NB4 (cell line): ENCODE measurements around the gene NTM.
A peak's percentile ranks its signal among the peaks of the same experiment; 100 is the strongest.

Experiments used
- DNase-seq: peaks from one replicate; pipeline ENCODE4 v3.0.0; 2010; ENCODE audit warnings: low read depth
- H3K4me3 ChIP-seq: one replicate; pipeline ENCODE4 v1.5.1; 2011; ENCODE audit warnings: mild to moderate bottlenecking, low read depth, low read length, moderate library complexity
- MYC ChIP-seq: IDR thresholded peaks from 2 replicates; pipeline ENCODE4 v1.6.1; 2011; ENCODE audit warnings: low read depth, low read length
- POLR2A ChIP-seq: IDR thresholded peaks from 2 replicates; pipeline ENCODE4 v1.6.1; 2011; ENCODE audit warnings: mild to moderate bottlenecking; ENCODE audit not compliant: insufficient read length; ENCODE audit errors: extremely low read depth
- TF ChIP-seq, protein P1 (sequence below): IDR thresholded peaks from 2 replicates; pipeline ENCODE4 v1.6.1; 2011; ENCODE audit warnings: low read depth, low read length
- TF ChIP-seq, protein P2 (sequence below): IDR thresholded peaks from one replicate; pipeline ENCODE4 v1.5.1; 2012; ENCODE audit warnings: low read depth, low read length

Gene NTM

DNA sequence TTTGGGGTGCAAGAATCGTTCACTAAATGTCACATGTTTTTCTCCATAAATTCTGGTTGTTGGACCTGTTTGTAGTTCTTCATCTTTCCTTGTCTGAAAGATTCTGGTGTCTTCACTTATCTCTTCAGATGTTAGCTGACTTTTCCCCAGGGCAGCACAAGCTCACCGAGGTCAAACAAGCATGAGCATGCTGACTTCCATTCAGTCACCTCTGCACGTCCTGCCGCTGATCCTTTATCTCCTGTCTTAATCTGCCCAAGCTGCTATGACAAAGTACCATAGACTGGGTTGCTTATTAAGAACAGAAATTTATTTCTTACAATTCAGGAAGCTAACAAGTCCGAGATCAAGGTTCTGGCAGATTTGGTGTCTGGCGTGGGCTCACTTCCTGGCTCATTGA is 800.6 kb downstream of the NTM start:
- DNase-seq: no peak
- TF ChIP-seq, protein P1, sequence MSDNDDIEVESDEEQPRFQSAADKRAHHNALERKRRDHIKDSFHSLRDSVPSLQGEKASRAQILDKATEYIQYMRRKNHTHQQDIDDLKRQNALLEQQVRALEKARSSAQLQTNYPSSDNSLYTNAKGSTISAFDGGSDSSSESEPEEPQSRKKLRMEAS: no peak
- TF ChIP-seq, protein P2, sequence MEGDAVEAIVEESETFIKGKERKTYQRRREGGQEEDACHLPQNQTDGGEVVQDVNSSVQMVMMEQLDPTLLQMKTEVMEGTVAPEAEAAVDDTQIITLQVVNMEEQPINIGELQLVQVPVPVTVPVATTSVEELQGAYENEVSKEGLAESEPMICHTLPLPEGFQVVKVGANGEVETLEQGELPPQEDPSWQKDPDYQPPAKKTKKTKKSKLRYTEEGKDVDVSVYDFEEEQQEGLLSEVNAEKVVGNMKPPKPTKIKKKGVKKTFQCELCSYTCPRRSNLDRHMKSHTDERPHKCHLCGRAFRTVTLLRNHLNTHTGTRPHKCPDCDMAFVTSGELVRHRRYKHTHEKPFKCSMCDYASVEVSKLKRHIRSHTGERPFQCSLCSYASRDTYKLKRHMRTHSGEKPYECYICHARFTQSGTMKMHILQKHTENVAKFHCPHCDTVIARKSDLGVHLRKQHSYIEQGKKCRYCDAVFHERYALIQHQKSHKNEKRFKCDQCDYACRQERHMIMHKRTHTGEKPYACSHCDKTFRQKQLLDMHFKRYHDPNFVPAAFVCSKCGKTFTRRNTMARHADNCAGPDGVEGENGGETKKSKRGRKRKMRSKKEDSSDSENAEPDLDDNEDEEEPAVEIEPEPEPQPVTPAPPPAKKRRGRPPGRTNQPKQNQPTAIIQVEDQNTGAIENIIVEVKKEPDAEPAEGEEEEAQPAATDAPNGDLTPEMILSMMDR: no peak
- H3K4me3 ChIP-seq: no peak overlapping the region

DNA sequence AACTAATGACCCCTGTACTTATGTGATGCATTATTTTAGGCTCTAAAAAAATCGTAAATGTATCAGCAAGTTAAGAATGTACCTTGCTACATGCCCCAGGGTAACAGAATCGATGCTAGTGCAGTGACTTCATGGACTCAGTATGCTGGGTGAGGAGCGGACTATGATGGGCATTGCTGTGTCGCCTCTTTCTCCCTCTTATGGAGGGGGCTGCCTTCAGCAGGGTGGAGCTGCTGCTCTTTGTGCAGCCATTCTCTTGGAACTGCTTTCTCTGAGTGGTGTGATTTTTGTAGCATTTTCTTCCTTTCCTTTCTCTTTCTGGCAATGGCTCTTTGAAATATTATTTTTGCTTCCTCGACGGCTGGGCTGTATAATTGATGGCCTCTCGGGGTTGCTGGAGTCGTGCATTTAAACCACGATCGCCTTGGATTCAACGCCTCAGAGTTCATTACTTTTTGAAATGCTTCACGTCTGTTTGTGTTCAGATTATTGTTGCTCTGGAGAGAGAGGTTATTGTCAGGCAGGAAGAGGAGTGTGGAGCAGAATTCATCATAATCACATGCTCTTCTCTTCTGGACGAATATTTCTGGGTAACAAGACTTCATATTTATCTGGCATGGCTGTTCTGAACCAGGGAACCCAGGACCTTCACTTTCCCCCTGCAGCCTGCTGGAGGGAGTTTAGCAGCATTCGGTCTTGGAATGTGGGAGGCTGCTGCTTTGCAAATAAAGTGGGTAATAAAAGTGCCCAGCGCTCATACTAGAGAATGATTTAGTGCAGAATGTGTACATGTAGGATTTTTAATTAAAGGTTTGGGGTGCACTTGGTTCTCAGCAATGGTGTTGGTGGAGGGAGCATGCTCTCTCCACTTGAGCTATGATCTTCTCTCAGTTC is 804.2 kb downstream of the NTM start:
- TF ChIP-seq, protein P1: no peak
- TF ChIP-seq, protein P2: no peak
- no peak for TF ChIP-seq MYC
- TF ChIP-seq POLR2A: no peak
- H3K4me3 ChIP-seq: no peak overlapping the region
- DNase-seq: no peak

DNA sequence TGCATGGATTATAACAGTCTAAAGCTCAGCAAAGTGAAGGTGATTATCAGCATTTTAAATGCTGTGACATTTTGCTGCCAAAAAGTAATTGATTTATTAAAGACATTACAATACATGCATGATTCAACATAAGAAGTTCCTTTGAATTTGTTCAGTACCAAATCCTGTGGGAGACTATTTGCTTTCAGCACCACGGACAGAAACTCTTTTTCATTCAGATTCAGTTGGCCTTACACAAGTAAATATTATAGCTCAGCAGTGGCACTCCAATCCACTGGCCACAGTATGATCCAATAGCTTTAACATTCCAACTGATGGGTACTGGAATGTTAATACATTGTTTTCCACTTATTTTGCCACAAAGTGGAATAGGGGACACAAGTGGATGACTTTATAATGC is 806.7 kb downstream of the NTM start:
- TF ChIP-seq, protein P1: no peak
- TF ChIP-seq MYC: no peak
- TF ChIP-seq, protein P2: no peak
- no peak for TF ChIP-seq POLR2A
- peak; percentile 41 for DNase-seq
- no peak overlapping the region for H3K4me3 ChIP-seq

DNA sequence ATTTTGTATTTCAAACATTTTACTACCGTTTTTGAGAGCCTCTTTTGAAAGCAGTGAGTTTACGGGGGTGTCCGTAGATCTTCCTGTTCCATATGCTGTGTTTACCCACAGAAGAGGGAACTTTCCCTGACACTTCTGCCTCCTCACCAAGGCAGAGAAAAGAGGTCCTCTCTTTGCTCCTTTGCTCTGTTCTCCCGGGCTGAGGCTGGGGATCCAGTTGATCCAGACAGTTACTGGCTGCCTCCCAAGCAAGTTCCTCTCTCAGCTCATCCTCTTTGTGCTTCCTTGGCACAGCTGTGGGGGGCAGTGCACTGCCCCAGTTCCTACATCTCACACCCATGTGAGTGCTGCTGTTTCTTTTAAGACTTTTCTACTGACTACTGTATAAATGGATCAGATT is 813.7 kb downstream of the NTM start:
- no peak for DNase-seq
- no peak overlapping the region for H3K4me3 ChIP-seq
- TF ChIP-seq, protein P1: no peak
- TF ChIP-seq, protein P2: no peak
- no peak for TF ChIP-seq POLR2A
- no peak for TF ChIP-seq MYC

DNA sequence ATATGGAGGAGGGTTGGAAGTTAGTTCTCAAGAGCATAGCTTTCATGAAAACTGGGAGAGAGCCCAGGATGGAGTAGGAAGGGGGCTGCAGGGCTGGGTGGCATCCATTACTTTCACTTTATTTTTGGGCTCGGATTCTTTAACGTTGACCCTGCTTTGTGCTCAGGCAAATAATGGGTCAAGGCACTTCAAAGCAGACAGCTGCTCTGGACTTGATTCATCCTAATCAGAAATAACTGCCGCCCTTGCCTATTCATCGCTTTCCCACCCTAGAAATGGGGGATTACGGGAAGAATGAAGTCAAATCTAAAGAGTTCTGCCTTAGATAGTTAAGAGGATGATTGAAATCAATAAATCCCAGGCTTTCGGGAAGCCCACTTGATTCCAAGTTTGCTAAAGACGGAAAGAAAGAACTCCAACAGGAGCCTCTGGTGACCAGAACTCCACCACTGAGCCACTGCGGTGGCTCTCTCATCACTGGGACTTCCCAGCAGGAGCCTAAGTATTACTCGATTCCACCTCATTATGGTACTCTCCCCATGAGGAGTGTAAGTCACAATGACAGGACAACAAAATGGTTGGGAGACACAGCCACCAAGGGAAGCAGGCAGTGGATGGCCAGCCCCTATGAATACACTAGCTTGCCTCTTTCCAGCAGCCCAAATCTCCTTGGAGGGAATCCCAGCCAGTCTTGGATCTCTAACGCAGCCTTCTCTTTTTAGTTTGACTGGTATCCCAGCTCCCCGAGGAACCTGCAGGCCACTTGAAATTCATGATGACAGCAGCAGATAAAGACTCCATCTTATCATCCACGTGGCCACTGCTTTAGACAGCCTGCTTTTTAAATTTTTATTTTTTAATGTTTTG is 815.5 kb downstream of the NTM start:
- TF ChIP-seq, protein P1: no peak
- TF ChIP-seq POLR2A: no peak
- no peak for TF ChIP-seq MYC
- no peak overlapping the region for H3K4me3 ChIP-seq
- no peak for DNase-seq

DNA sequence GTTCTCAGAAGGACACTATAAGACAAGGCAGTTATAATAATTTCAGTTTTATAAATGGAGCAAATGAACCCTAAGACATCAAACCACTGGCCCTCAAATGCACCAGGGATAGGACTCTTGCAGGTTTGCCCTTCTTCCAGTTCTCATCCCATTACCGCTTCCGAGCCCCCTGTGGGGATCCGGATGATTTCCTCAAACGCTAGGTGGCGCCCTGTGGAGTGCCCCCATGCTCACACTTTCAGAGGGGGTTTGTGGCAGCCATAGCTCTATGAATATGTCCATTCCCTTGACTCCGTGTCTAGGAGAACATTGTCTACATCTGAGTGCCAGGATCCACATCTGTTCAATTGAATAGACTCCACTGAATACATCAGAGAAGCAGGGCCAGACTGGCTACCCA is 816.3 kb downstream of the NTM start:
- TF ChIP-seq MYC: no peak
- TF ChIP-seq POLR2A: no peak
- TF ChIP-seq, protein P1: no peak
- TF ChIP-seq, protein P2: peak; percentile 41
- DNase-seq: no peak
- H3K4me3 ChIP-seq: no peak overlapping the region
